ENCODE results near the gene UVSSA.

The UVSSA gene

DNA sequence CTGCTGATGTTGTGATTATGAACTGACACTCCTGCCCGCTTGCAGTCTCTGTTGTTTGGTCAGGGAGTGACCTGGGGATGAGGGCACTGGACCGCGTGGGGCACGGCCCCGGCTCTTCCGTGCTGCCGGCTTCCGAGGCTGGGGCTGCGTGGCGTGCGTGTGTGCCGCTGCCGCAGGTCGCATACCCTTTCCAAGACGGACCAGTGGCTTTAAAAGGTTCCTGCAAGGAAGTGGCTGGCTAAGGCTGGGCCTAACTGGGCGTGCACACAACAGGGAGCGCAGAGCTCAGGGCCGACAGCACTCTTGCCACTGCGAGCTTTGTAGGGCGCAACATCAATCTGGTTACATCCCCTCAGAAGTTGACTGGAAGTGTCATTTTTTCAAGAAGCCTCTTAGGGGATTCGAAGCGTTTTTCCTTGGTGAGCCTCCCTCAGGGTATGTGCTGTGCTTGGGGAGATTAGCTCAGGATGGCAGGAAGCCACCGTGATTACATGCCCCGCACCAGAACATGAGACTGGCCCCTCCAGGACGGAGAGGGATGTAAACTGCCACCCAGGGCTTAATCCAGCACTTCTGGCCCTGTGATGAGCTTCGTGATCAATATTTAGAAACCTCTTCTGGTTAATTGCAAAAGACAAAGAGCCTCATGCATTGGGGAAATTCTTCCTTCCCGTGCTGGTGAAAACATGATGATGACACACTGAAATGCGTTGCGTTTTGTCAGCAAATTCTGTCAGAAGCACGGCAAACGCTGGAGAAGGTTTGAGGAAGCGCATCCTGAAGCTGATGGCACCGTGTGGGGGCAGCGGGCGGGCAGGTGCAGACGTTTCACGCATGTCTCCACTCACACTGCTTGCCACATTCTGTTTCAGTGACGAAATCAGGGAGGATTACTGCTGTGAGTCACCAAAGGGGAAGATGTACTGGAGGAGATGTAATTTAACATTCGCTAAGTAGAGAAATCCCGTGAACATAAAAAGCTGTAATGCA lies 46.2 kb upstream of the UVSSA start:
- Mint-ChIP-seq H3K9me3 (no peaks in the 10 kb centered on the region), H3K27me3 (ENCODE audit: low read depth) (no peaks in the 10 kb centered on the region), H3K4me1 (no peaks in the 10 kb centered on the region), H3K36me3 (ENCODE audit: low read depth) (peaks cover 41% of the 10 kb centered on the region), H3K27ac (no peak overlapping the region), H3K4me3 (no peak overlapping the region)
- TF ChIP-seq, protein P1, sequence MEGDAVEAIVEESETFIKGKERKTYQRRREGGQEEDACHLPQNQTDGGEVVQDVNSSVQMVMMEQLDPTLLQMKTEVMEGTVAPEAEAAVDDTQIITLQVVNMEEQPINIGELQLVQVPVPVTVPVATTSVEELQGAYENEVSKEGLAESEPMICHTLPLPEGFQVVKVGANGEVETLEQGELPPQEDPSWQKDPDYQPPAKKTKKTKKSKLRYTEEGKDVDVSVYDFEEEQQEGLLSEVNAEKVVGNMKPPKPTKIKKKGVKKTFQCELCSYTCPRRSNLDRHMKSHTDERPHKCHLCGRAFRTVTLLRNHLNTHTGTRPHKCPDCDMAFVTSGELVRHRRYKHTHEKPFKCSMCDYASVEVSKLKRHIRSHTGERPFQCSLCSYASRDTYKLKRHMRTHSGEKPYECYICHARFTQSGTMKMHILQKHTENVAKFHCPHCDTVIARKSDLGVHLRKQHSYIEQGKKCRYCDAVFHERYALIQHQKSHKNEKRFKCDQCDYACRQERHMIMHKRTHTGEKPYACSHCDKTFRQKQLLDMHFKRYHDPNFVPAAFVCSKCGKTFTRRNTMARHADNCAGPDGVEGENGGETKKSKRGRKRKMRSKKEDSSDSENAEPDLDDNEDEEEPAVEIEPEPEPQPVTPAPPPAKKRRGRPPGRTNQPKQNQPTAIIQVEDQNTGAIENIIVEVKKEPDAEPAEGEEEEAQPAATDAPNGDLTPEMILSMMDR (IDR thresholded peaks at IDR 0.05; ENCODE audit: unreplicated experiment in 3 of 3), result no peak

GRCh38 chr4:1302159-1302558 lies 44.8 kb upstream of the UVSSA start:
- H3K9me3 Mint-ChIP-seq, result no peaks in the 10 kb centered on the region
- no peaks in the 10 kb centered on the region for H3K27me3 Mint-ChIP-seq (ENCODE audit: low read depth)
- no peak overlapping the region for H3K4me3 Mint-ChIP-seq
- peaks cover 53% of the 10 kb centered on the region for H3K36me3 Mint-ChIP-seq (ENCODE audit: low read depth)
- peaks cover 5% of the 10 kb centered on the region for H3K4me1 Mint-ChIP-seq
- TF ChIP-seq, protein P1 (IDR thresholded peaks at IDR 0.05; ENCODE audit: unreplicated experiment in 3 of 3), result no peak
- H3K27ac Mint-ChIP-seq, result no peak overlapping the region

DNA sequence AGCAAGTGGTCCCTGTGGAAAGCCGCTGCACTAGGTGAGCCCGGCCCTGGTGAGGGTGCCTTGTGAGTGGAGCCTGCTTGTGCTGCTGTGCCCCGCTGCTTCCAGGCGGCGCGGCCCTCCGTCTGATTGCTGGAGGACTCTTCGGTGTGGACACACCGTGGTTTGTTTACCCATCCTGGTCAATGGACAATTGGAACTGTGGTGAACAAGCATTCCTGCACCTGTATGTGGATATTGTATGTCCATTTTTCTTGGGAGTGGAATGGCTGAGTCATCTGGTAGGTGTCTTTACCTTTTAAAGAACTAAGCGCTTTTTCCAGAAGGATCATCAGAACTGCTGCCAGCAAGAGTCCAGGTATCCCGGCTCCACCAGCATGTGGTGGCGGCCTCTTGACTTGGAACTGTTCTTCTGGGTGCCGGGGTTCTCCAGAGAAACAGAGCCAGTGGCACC lies 41.7 kb upstream of the UVSSA start:
- Mint-ChIP-seq H3K27me3 (ENCODE audit: low read depth) (no peaks in the 10 kb centered on the region), H3K9me3 (peaks cover 3% of the 10 kb centered on the region), H3K36me3 (ENCODE audit: low read depth) (peaks cover 71% of the 10 kb centered on the region), H3K4me3 (no peak overlapping the region), H3K27ac (no peak overlapping the region), H3K4me1 (peaks cover 25% of the 10 kb centered on the region)
- TF ChIP-seq, protein P1 (IDR thresholded peaks at IDR 0.05; ENCODE audit: unreplicated experiment in 3 of 3), result no peak

- peaks cover 66% of the 10 kb centered on the region for H3K36me3 Mint-ChIP-seq (ENCODE audit: low read depth)
These were observed 41.1 kb upstream of the UVSSA start for GRCh38 chr4:1305781-1306455.

GRCh38 chr4:1307951-1308735 lies 38.9 kb upstream of the UVSSA start:
- TF ChIP-seq, protein P1 (IDR thresholded peaks at IDR 0.05; ENCODE audit: unreplicated experiment in 3 of 3), result no peak
- Mint-ChIP-seq H3K4me3 (no peak overlapping the region), H3K4me1 (peaks cover 27% of the 10 kb centered on the region), H3K27me3 (ENCODE audit: low read depth) (no peaks in the 10 kb centered on the region), H3K9me3 (peaks cover 4% of the 10 kb centered on the region), H3K36me3 (ENCODE audit: low read depth) (peaks cover 69% of the 10 kb centered on the region), H3K27ac (peak overlapping the region; percentile 90 to 96 (median 93))

More at GRCh38 chr4:1305781-1306455, 41.1 kb upstream of the UVSSA start:
- TF ChIP-seq, protein P1 (IDR thresholded peaks at IDR 0.05; ENCODE audit: unreplicated experiment in 3 of 3), result no peak
- Mint-ChIP-seq H3K4me3 (no peak overlapping the region), H3K27ac (peak overlapping the region in 2 of 3 experiments; percentile 16 to 22), H3K9me3 (peaks cover 3% of the 10 kb centered on the region), H3K4me1 (peaks cover 27% of the 10 kb centered on the region), H3K27me3 (ENCODE audit: low read depth) (no peaks in the 10 kb centered on the region)
